GM19467 (cell line): ENCODE measurements around the gene P2RY8.
"Not testable (repeated sequence)": the region's sequence is repeated elsewhere in the genome, so short reads cannot be mapped to it uniquely, and the experiment has no call there.

Source experiments
- ATAC-seq: cut with Tn5 transposase; IDR thresholded peaks from one replicate; pipeline ENCODE4 v1.9.1; 2021; ENCODE audit warnings: mild to moderate bottlenecking, moderate library complexity; ENCODE audit not compliant: unreplicated experiment

Gene P2RY8

GRCh38 chrX:1489354-1489753, 47.6 kb downstream of the P2RY8 start:
- ATAC-seq, result not testable (repeated sequence)

GRCh38 chrX:1488745-1489144, 48.2 kb downstream of the P2RY8 start:
- no peak for ATAC-seq

- no peak for ATAC-seq
These were observed 48.8 kb downstream of the P2RY8 start for GRCh38 chrX:1488141-1488540.

- no peak for ATAC-seq
These were observed 49.6 kb downstream of the P2RY8 start for GRCh38 chrX:1487401-1487800.

GRCh38 chrX:1486749-1487361, 50.1 kb downstream of the P2RY8 start:
- no peak for ATAC-seq

GRCh38 chrX:1486177-1486576, 50.8 kb downstream of the P2RY8 start:
- ATAC-seq, result no peak

GRCh38 chrX:1485033-1485432, 52.0 kb downstream of the P2RY8 start:
- no peak for ATAC-seq

- ATAC-seq, result no peak
These were observed 52.4 kb downstream of the P2RY8 start for GRCh38 chrX:1484638-1485019.

- peak; percentile 29 for ATAC-seq
These were observed 52.9 kb downstream of the P2RY8 start for GRCh38 chrX:1483843-1484637.

- ATAC-seq, result not testable (repeated sequence)
These were observed 54.5 kb downstream of the P2RY8 start for GRCh38 chrX:1482530-1482928.

- ATAC-seq, result peak; percentile 45
These were observed 55.1 kb downstream of the P2RY8 start for GRCh38 chrX:1481636-1482529.

- ATAC-seq, result no peak
These were observed 56.8 kb downstream of the P2RY8 start for GRCh38 chrX:1480082-1480785.

GRCh38 chrX:1477801-1478458, 59.1 kb downstream of the P2RY8 start:
- ATAC-seq, result no peak

GRCh38 chrX:1477229-1477628, 59.8 kb downstream of the P2RY8 start:
- ATAC-seq, result no peak

- no peak for ATAC-seq
These were observed 60.3 kb downstream of the P2RY8 start for GRCh38 chrX:1476682-1477081.

GRCh38 chrX:1475881-1476280, 61.1 kb downstream of the P2RY8 start:
- no peak for ATAC-seq

GRCh38 chrX:1475481-1475880, 61.5 kb downstream of the P2RY8 start:
- ATAC-seq, result no peak

GRCh38 chrX:1474593-1474992, 62.4 kb downstream of the P2RY8 start:
- ATAC-seq, result not testable (repeated sequence)

GRCh38 chrX:1472975-1473374, 64.0 kb downstream of the P2RY8 start:
- ATAC-seq, result no peak

- peak; percentile 45 for ATAC-seq
These were observed 68.7 kb downstream of the P2RY8 start for GRCh38 chrX:1468250-1468772.
